ENCODE data around the gene PLA1A. TPM values are rescaled to one million over a fixed set of nuclear protein-coding genes. Genes with fewer than 3 reads are reported as not detected.

The PLA1A gene
- total and polyA plus RNA-seq, 10 of the 15 experiments (the other 5 are each of a cell fraction or from before 2014, with no cell fraction given), result 2.9 to 106 (median 4.8) TPM

DNA sequence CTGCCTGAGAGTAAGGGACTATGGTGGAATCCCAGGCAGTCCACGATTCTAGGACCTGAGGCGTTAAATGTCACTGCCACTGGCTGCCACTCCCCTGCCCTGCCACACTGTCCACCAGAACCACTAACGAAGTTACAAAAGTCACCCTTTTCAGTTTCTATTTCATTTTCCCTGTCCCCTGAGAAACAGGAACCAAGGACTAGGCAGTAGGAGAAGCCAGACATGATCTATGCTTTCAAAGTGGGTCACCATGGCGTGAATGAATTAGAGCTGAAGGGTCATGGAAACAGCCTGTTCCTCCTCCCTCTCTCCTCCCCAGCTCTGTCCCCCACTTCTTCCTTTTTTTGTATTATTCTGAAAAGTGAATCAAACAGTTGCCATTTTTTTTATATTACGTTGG lies 27.5 kb upstream of the PLA1A start (continued):
- peak in 1 of 2 experiments; percentile 7; a peak in 1 of 4 replicates for TF ChIP-seq BHLHE40 (IDR thresholded peaks at IDR 0.05; ENCODE audit: borderline replicate concordance in 1 of 2, low read depth in 2 of 2, low read length in 1 of 2)
- TF ChIP-seq PAX5 (IDR thresholded peaks at IDR 0.05; ENCODE audit: borderline replicate concordance, low read depth, low read length), result no peak
- TF ChIP-seq, protein P1, sequence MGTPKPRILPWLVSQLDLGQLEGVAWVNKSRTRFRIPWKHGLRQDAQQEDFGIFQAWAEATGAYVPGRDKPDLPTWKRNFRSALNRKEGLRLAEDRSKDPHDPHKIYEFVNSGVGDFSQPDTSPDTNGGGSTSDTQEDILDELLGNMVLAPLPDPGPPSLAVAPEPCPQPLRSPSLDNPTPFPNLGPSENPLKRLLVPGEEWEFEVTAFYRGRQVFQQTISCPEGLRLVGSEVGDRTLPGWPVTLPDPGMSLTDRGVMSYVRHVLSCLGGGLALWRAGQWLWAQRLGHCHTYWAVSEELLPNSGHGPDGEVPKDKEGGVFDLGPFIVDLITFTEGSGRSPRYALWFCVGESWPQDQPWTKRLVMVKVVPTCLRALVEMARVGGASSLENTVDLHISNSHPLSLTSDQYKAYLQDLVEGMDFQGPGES (IDR thresholded peaks at IDR 0.05), result no peak
- TF ChIP-seq STAT3 (IDR thresholded peaks at IDR 0.05; ENCODE audit: low read depth, low read length), result no peak
- TF ChIP-seq RB1 (IDR thresholded peaks at IDR 0.05; ENCODE audit: borderline replicate concordance), result no peak
- TF ChIP-seq ZBTB11 (CRISPR knock-in tag; IDR thresholded peaks at IDR 0.05), result no peak
- no peak for TF ChIP-seq SRF (IDR thresholded peaks at IDR 0.05; ENCODE audit: low read depth in 2 of 2, low read length in 2 of 2)
- no peak for TF ChIP-seq POU2F2 (IDR thresholded peaks at IDR 0.05; ENCODE audit: borderline replicate concordance, low read depth, low read length)
- no peak for TF ChIP-seq ZNF24 (IDR thresholded peaks at IDR 0.05)
- TF ChIP-seq SMARCA5 (IDR thresholded peaks at IDR 0.05), result no peak
- no peak for TF ChIP-seq NFYB (IDR thresholded peaks at IDR 0.05; ENCODE audit: insufficient read depth, low read depth, low read length)

Measured in GM12878 (cell line).